PFSK-1 (cell line): ENCODE measurements around the gene INO80E.

ENCODE experiments used
- FOXP2 ChIP-seq: optimal IDR thresholded peaks from 2 replicates; pipeline ENCODE3; 2011; ENCODE audit warnings: borderline replicate concordance, control low read depth, inconsistent platforms; ENCODE audit not compliant: insufficient read depth; ENCODE audit errors: extremely low read length, extremely low read depth
- POLR2AphosphoS5 ChIP-seq: IDR thresholded peaks from 2 replicates; pipeline ENCODE4 v1.6.1; 2012; ENCODE audit warnings: low read depth, mild to moderate bottlenecking, control low read depth, low read length, moderate library complexity
- SIN3A ChIP-seq: IDR thresholded peaks from 2 replicates; pipeline ENCODE4 v1.6.1; 2012; ENCODE audit warnings: mild to moderate bottlenecking, low read length, moderate library complexity, borderline replicate concordance; ENCODE audit not compliant: insufficient read depth
- TAF1 ChIP-seq: IDR thresholded peaks from 2 replicates; pipeline ENCODE4 v1.6.1; 2012; ENCODE audit warnings: low read length, control low read depth, borderline replicate concordance; ENCODE audit not compliant: insufficient read depth
- TF ChIP-seq, protein P1 (sequence below), 2 experiments: IDR thresholded peaks; 2 replicates each; pipeline versions ENCODE4 v1.6.1 to v1.8.0; 2011 to 2012; ENCODE audit warnings: low read depth in 2 of 2, low read length in 2 of 2, control low read depth in 1 of 2, inconsistent platforms in 1 of 2, mild to moderate bottlenecking in 1 of 2, moderate library complexity in 1 of 2; ENCODE audit not compliant: insufficient read depth in 1 of 2

Gene INO80E

DNA sequence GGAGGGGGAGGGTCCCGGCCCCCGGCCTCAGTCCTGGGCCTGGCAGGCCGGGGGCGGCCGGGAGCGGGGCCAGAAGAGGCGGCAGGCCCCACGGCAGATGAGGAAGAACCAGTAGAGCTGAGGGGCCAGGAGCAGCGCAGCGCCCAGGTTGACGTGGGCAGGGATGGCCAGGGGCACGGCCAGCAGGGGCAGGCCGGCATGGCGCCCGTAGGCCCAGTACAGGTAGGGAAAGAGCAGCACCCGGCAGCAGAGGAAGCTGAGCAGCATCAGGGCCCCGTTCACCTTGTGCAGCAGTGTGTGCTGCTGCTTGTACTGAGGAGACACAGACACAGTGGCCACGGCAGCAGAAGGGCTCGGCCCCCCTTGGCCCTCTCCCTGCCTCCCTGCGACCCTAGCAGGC lies 29.1 kb downstream of the INO80E start:
- TF ChIP-seq POLR2AphosphoS5 = no peak
- TF ChIP-seq, protein P1, sequence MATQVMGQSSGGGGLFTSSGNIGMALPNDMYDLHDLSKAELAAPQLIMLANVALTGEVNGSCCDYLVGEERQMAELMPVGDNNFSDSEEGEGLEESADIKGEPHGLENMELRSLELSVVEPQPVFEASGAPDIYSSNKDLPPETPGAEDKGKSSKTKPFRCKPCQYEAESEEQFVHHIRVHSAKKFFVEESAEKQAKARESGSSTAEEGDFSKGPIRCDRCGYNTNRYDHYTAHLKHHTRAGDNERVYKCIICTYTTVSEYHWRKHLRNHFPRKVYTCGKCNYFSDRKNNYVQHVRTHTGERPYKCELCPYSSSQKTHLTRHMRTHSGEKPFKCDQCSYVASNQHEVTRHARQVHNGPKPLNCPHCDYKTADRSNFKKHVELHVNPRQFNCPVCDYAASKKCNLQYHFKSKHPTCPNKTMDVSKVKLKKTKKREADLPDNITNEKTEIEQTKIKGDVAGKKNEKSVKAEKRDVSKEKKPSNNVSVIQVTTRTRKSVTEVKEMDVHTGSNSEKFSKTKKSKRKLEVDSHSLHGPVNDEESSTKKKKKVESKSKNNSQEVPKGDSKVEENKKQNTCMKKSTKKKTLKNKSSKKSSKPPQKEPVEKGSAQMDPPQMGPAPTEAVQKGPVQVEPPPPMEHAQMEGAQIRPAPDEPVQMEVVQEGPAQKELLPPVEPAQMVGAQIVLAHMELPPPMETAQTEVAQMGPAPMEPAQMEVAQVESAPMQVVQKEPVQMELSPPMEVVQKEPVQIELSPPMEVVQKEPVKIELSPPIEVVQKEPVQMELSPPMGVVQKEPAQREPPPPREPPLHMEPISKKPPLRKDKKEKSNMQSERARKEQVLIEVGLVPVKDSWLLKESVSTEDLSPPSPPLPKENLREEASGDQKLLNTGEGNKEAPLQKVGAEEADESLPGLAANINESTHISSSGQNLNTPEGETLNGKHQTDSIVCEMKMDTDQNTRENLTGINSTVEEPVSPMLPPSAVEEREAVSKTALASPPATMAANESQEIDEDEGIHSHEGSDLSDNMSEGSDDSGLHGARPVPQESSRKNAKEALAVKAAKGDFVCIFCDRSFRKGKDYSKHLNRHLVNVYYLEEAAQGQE (IDR thresholded peaks at IDR 0.05; ENCODE audit: insufficient read depth in 1 of 2, low read depth in 2 of 2, low read length in 2 of 2) = no peak
- no peak for TF ChIP-seq FOXP2
- no peak for TF ChIP-seq SIN3A
- TF ChIP-seq TAF1 = no peak

DNA sequence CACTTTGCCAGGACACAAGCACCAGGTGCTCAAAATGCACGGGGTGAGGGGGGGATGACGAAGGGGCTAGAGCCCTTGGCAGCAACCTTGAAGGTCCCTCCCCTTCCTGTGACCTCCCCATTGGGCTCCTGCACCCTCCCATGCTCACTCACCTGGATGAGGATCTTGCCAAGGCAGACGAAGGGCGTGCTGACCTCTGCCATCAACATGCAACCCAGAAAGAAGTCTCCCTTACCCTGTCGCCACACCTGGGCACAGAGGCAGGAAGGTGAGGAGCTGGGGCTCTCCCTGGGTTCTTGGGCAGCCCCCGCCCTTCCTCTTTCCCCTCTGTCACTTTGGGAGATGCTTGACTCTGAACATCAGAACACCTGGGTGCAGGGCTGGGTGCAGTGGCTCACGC lies 29.5 kb downstream of the INO80E start:
- TF ChIP-seq SIN3A (no peak), POLR2AphosphoS5 (no peak), TAF1 (no peak)

DNA sequence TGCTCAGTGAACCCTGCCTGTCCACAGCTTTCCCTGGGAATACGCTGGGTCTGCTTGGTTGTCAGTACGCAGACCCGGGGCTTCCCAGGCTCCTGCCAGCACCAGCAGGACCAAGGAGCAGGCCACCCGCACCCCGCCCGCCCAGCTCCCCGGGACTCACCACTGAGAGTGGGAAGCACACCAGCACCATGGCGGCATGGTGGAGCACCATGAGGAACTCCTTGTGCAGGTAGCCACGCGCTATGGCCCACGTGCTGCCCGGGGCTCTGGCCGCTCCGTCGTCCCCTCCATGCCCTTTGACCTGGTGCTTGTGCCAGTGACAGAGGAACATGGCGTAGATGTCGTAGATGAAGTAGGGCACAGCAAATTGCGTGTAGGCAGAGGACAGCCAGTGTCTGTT lies 30.4 kb downstream of the INO80E start:
- TF ChIP-seq SIN3A (no peak), TAF1 (no peak), FOXP2 (no peak), POLR2AphosphoS5 (no peak)
- TF ChIP-seq, protein P1 (IDR thresholded peaks at IDR 0.05; ENCODE audit: insufficient read depth in 1 of 2, low read depth in 2 of 2, low read length in 2 of 2) = no peak

DNA sequence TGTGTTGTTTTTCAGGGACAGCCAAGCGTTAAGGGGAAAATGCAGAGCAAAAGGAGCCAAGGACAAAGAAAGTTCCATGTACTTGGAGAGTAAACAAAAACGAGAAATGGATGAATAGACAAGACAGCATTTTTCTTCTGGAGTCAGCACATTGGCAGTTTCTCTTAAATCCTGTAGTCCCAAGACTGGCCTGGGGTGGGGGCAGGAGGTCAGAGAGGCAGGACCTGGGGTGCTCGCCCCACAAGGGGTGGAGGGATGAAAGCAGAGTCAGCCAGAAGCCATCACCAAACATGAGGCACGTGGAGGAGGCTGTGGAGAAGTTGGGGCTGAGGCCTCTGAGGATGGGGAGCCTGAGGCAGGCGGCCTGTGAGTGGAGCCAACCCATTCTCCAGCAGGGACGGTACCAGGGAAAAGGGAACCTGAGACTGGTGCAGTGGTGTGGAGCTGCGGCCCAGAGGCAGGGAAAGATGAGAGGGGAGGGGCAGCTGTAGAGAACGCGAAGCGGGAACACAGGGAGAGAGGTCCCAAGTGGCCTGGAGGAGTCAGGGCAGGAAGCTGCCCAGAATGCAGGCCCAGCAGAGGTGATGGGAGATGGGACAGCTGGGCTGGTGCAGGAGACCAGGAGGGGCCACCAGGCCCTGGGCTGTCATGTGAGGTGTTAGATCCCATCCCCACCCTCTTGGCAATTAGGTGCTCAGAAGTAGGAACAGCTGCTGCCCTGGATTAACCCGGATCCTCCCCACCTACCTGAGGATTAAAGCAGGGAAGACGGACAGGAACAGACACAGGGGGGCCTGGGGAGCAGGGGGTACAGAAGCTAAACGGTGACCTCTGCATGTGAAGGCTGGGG lies 31.8 kb downstream of the INO80E start:
- TF ChIP-seq, protein P1 (IDR thresholded peaks at IDR 0.05; ENCODE audit: insufficient read depth in 1 of 2, low read depth in 2 of 2, low read length in 2 of 2) = no peak
- TF ChIP-seq FOXP2 (no peak), SIN3A (no peak), TAF1 (no peak), POLR2AphosphoS5 (no peak)

DNA sequence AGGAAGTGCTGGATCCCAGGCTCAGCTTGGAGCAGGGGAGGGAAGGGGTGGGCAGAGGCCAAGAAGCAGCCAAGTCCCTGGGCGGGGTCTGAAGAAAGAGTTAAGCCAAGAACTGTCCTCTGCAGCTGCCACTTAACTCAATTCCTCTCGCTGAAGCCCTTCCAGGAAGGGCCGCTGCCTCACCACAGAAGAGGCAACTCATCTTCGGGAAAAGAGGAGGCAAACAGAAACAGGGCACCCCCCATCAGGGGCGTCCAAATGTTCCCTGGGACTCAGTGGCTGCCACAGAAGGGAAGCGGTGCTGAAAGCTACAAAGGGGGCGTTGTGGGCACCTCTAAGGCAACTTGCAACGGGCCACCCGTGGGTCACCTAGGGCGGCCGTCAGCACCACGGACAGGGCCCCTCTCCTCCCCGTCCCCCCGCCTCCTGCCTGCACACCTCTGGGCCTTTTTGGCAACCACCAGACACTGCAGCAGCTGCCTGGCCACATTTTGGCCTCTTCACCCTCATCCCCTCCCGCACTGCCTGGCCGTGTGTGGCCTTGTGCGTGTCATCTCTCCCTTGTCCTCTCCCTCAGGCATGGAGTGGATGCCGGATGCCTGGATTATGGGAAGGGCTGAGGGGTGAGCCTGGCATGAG lies 32.5 kb downstream of the INO80E start:
- TF ChIP-seq, protein P1 (IDR thresholded peaks at IDR 0.05; ENCODE audit: insufficient read depth in 1 of 2, low read depth in 2 of 2, low read length in 2 of 2) = peak; percentile 94 to 98
- TF ChIP-seq SIN3A = no peak
